Upper lobe of right lung (tissue), 1 donor: ENCODE measurements around the gene OSBPL10. TPM values are rescaled to one million over a fixed set of nuclear protein-coding genes. Genes with fewer than 3 reads are reported as not detected.

ENCODE experiments used
- ATAC-seq: fragments of 200-7000 bp; cut with Tn5 transposase; one replicate; pipeline ENCODE4 v1.9.1; 2020; ENCODE audit warnings: mild to moderate bottlenecking, moderate library complexity
- DNase-seq: peaks from one replicate; pipeline ENCODE4 v3.0.0-alpha.2; 2020
- H3K27ac ChIP-seq: fragments of 200-600 bp; one replicate; pipeline ENCODE4 v1.8.0; 2022
- H3K27me3 ChIP-seq: fragments of 200-600 bp; one replicate; pipeline ENCODE4 v1.8.0; 2022; ENCODE audit warnings: mild to moderate bottlenecking
- H3K36me3 ChIP-seq: fragments of 200-600 bp; one replicate; pipeline ENCODE4 v1.8.0; 2022
- H3K4me1 ChIP-seq: fragments of 200-600 bp; one replicate; pipeline ENCODE4 v1.8.0; 2022
- H3K4me3 ChIP-seq: fragments of 200-600 bp; one replicate; pipeline ENCODE4 v1.8.0; 2022; ENCODE audit warnings: mild to moderate bottlenecking
- H3K9me3 ChIP-seq: fragments of 200-600 bp; one replicate; pipeline ENCODE4 v1.8.0; 2022
- intact Hi-C: fragments of 100-400 bp; cut with DNase I; formaldehyde crosslinking; loops from one replicate; pipeline ENCODE4 v1.11.0; 2022
- total RNA-seq: library from RNA; stranded (reverse); fragmentation: NEBNext Ultra II Directional; extraction: Animal tissue kit (Norgen Biotek cat#: 25700); gene quantifications from one replicate; pipeline ENCODE4 v1.2.1, GENCODE V29; 2021
- TF ChIP-seq, protein P1 (sequence below): fragments of 200-600 bp; IDR thresholded peaks from one replicate; pipeline ENCODE4 v1.8.0; 2022; ENCODE audit warnings: antibody characterized with exemption
- donor health status: DM: no; HTN: yes; CAD: no; lungs with severe emphysema.

Gene OSBPL10
- total RNA-seq, 1 donor from 2014 or later, result 30.8 TPM

- ATAC-seq, result no peak
- TF ChIP-seq, protein P1, sequence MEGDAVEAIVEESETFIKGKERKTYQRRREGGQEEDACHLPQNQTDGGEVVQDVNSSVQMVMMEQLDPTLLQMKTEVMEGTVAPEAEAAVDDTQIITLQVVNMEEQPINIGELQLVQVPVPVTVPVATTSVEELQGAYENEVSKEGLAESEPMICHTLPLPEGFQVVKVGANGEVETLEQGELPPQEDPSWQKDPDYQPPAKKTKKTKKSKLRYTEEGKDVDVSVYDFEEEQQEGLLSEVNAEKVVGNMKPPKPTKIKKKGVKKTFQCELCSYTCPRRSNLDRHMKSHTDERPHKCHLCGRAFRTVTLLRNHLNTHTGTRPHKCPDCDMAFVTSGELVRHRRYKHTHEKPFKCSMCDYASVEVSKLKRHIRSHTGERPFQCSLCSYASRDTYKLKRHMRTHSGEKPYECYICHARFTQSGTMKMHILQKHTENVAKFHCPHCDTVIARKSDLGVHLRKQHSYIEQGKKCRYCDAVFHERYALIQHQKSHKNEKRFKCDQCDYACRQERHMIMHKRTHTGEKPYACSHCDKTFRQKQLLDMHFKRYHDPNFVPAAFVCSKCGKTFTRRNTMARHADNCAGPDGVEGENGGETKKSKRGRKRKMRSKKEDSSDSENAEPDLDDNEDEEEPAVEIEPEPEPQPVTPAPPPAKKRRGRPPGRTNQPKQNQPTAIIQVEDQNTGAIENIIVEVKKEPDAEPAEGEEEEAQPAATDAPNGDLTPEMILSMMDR, result no peak
- H3K4me3 ChIP-seq, result no peak overlapping the region
- no peaks in the 10 kb centered on the region for H3K4me1 ChIP-seq
- H3K9me3 ChIP-seq, result peaks cover 5% of the 10 kb centered on the region
- intact Hi-C loops, result no loop called here
- no peak for DNase-seq
- no peaks in the 10 kb centered on the region for H3K36me3 ChIP-seq
- no peak overlapping the region for H3K27ac ChIP-seq
- H3K27me3 ChIP-seq, result no peaks in the 10 kb centered on the region
These were observed 204.0 kb downstream of the OSBPL10 start for GRCh38 chr3:31777092-31777491.

- Histone ChIP-seq H3K36me3 (no peaks in the 10 kb centered on the region), H3K4me1 (no peaks in the 10 kb centered on the region), H3K4me3 (no peak overlapping the region), H3K27me3 (no peaks in the 10 kb centered on the region), H3K27ac (no peak overlapping the region), H3K9me3 (no peaks in the 10 kb centered on the region)
- DNase-seq, result no peak
- intact Hi-C loops, result no loop called here
- TF ChIP-seq, protein P1, result no peak
- ATAC-seq, result no peak
These were observed 205.0 kb downstream of the OSBPL10 start for GRCh38 chr3:31776016-31776415.

GRCh38 chr3:31775383-31775782 is 205.7 kb downstream of the OSBPL10 start:
- Histone ChIP-seq H3K4me3 (no peak overlapping the region), H3K36me3 (no peaks in the 10 kb centered on the region), H3K9me3 (no peaks in the 10 kb centered on the region), H3K4me1 (no peaks in the 10 kb centered on the region), H3K27me3 (no peaks in the 10 kb centered on the region), H3K27ac (no peak overlapping the region)
- intact Hi-C loops, result no loop called here
- TF ChIP-seq, protein P1, result no peak
- DNase-seq (no peak), ATAC-seq (no peak)

DNA sequence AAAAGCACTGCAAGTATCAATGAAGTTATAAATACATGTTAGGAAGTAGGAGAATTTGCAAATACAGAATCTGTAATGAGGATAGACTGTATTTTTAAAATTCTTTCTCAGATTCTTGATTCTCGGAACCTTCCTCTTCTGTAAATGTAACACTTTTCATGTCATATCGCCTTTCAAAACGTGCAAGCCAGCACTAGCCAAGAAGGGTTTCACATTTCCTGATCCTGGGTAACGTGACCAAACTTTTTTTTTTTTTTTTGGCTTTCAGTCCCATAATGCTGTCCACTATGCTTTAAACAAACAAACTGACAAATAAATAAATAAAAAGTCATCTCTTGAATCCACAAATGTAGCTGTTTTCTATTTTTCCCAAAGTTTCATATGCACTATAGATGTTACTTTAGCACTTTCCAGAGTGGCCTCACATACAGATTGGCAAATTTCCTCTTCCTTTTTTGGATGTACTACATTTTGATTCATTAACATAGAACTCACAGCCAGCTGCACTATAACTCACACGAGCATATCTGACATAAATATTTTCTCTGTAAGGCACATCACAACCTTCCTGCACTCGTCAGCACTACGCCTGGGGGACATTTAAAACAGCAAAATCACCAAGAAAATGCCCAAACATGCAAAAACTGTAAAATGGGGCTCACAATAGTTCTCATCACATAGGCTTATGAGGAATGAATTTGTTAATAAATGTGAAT is 208.1 kb downstream of the OSBPL10 start:
- no peaks in the 10 kb centered on the region for H3K27me3 ChIP-seq
- no peaks in the 10 kb centered on the region for H3K9me3 ChIP-seq
- no peak for DNase-seq
- intact Hi-C loops, result no loop called here
- H3K36me3 ChIP-seq, result no peaks in the 10 kb centered on the region
- no peak overlapping the region for H3K27ac ChIP-seq
- TF ChIP-seq, protein P1, result no peak
- H3K4me1 ChIP-seq, result peaks cover 3% of the 10 kb centered on the region
- H3K4me3 ChIP-seq, result no peak overlapping the region
- ATAC-seq, result no peak

DNA sequence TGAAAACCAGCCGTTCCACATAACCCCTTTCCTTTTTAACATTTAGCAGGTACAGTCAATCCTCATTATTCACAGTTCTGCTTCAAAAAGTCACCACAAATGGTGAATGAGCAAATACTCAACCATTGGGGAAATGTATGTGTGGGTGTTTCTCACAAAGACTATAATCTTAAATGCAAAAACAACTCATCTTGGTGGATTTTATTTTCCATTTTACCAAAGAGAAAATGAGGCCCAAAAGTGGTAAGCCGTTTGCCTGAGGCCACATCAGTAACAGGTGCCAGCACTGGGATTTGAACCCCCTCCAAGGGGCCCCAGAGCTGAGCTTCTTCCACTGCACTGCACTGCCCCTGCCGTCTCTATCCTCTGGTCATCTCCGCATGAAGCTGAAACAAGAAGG is 208.8 kb downstream of the OSBPL10 start:
- no peaks in the 10 kb centered on the region for H3K9me3 ChIP-seq
- TF ChIP-seq, protein P1, result no peak
- ATAC-seq (no peak), DNase-seq (no peak)
- intact Hi-C loops, result no loop called here
- H3K4me3 ChIP-seq, result no peak overlapping the region
- H3K4me1 ChIP-seq, result peaks cover 3% of the 10 kb centered on the region
- no peak overlapping the region for H3K27ac ChIP-seq
- H3K27me3 ChIP-seq, result no peaks in the 10 kb centered on the region
- H3K36me3 ChIP-seq, result no peaks in the 10 kb centered on the region
